ENCODE measurements around the gene SYT9.

Gene SYT9

GRCh38 chr11:7251836-7252682 lies at the start of gene SYT9:
SYT9 (plus strand) TSS chr11:7251904; CDS start chr11:7252187, 283 bp downstream.
- peak; percentile 39 for DNase-seq

- DNase-seq = no peak
Observed at GRCh38 chr11:7202412-7202811, 49.3 kb upstream of the SYT9 start.

GRCh38 chr11:7204778-7205177 lies 46.9 kb upstream of the SYT9 start:
- DNase-seq = no peak

- DNase-seq = no peak
Observed at GRCh38 chr11:7208391-7208790, 43.3 kb upstream of the SYT9 start.

GRCh38 chr11:7219491-7219890 lies 32.2 kb upstream of the SYT9 start:
- DNase-seq = no peak

GRCh38 chr11:7220636-7221035 lies 31.1 kb upstream of the SYT9 start:
- no peak for DNase-seq

- no peak for DNase-seq
Observed at GRCh38 chr11:7222619-7223018, 29.1 kb upstream of the SYT9 start.

GRCh38 chr11:7239877-7240276 lies 11.8 kb upstream of the SYT9 start:
- no peak for DNase-seq

GRCh38 chr11:7245341-7245740 lies 6.4 kb upstream of the SYT9 start:
- no peak for DNase-seq

GRCh38 chr11:7246179-7246578 lies 5.5 kb upstream of the SYT9 start:
- DNase-seq = no peak

GRCh38 chr11:7250166-7250565 lies 1.5 kb upstream of the SYT9 start:
- no peak for DNase-seq

- DNase-seq = no peak
Observed at GRCh38 chr11:7251487-7251835, 243 bp upstream of the SYT9 start.

GRCh38 chr11:7252683-7253213 lies 1.0 kb downstream of the SYT9 start:
- no peak for DNase-seq

GRCh38 chr11:7253800-7254199 lies 2.1 kb downstream of the SYT9 start:
- no peak for DNase-seq

- DNase-seq = no peak
Observed at GRCh38 chr11:7254731-7255291, 3.1 kb downstream of the SYT9 start.

GRCh38 chr11:7256943-7257342 lies 5.2 kb downstream of the SYT9 start:
- DNase-seq = no peak

GRCh38 chr11:7257724-7258123 lies 6.0 kb downstream of the SYT9 start:
- no peak for DNase-seq

- no peak for DNase-seq
Observed at GRCh38 chr11:7261578-7261977, 9.9 kb downstream of the SYT9 start.

GRCh38 chr11:7262672-7263071 lies 11.0 kb downstream of the SYT9 start:
- no peak for DNase-seq

GRCh38 chr11:7263842-7264241 lies 12.1 kb downstream of the SYT9 start:
- no peak for DNase-seq

GRCh38 chr11:7268758-7269157 lies 17.1 kb downstream of the SYT9 start:
- no peak for DNase-seq

GRCh38 chr11:7270233-7270865 lies 18.6 kb downstream of the SYT9 start:
- DNase-seq = no peak

GRCh38 chr11:7272373-7272772 lies 20.7 kb downstream of the SYT9 start:
- DNase-seq = no peak

GRCh38 chr11:7275133-7275532 lies 23.4 kb downstream of the SYT9 start:
- DNase-seq = no peak
